ENCODE data around the gene RAB8B. TPM values are rescaled to one million over a fixed set of nuclear protein-coding genes. Genes with fewer than 3 reads are reported as not detected.

Gene RAB8B
- total and polyA plus RNA-seq, 2 of the 13 experiments (the other 11 are each of a cell fraction or from before 2014, with no cell fraction given): 6.8 to 14.2 TPM

- H3K79me2 ChIP-seq (ENCODE audit: insufficient read depth, low read length): no peaks in the 10 kb centered on the region
- DNase-seq (ENCODE audit: low spot score) (no peak), ATAC-seq (no peak), FAIRE-seq (no peak)
- ChIA-PET CTCF (ENCODE audit: low intra/inter-chr PET ratio, low total read pairs) (no interaction called here), POLR2A (no interaction called here)
- H3K27ac ChIP-seq (ENCODE audit: extremely low read length, insufficient read depth, low read length): no peak overlapping the region
- no TSS peak for BruUV-seq (replicated peaks)
- no peaks in the 10 kb centered on the region for H3K9me3 ChIP-seq (ENCODE audit: low read length)
- no peaks in the 10 kb centered on the region for H3K27me3 ChIP-seq (ENCODE audit: control insufficient read depth in 1 of 2, insufficient read depth in 2 of 2, low read length in 2 of 2)
- H3K4me2 ChIP-seq (ENCODE audit: low read depth, low read length): no peak overlapping the region
- H3K4me1 ChIP-seq (ENCODE audit: insufficient read depth, low read length): peaks cover 18% of the 10 kb centered on the region
- in situ Hi-C loops (cut with HindIII; ENCODE audit: extremely low pct_ligation_motif_present, low pct_unique_long_range_greater_than_20kb) (loop anchor here (25.0 kb wide), 1 partner anchor 267 kb away; no protein-coding TSS in a partner anchor), intact Hi-C loops (cut with micrococcal nuclease; ENCODE audit: unreplicated experiment) (no loop called here)
- no peak overlapping the region for H3K9ac ChIP-seq (ENCODE audit: insufficient read depth, low read depth, low read length)
- no peaks in the 10 kb centered on the region for H4K20me1 ChIP-seq (ENCODE audit: insufficient read depth, low read length)
- no peak overlapping the region for H3K4me3 ChIP-seq (replicated peaks in 1 of 3; ENCODE audit: insufficient read depth in 1 of 3, low read depth in 2 of 3, low read length in 3 of 3)
- no peak overlapping the region for H2AFZ ChIP-seq (ENCODE audit: low read length)
- no peaks in the 10 kb centered on the region for H3K36me3 ChIP-seq (replicated peaks in 1 of 2; ENCODE audit: control insufficient read depth in 1 of 2, insufficient read depth in 2 of 2, low read length in 2 of 2)
- no peak for TF ChIP-seq MIER3 (CRISPR knock-in tag; IDR thresholded peaks at IDR 0.05; ENCODE audit: borderline replicate concordance)
- TF ChIP-seq THAP7 (CRISPR knock-in tag; IDR thresholded peaks at IDR 0.05): no peak
- no peak for TF ChIP-seq PHB2 (IDR thresholded peaks at IDR 0.05; ENCODE audit: partially characterized antibody)
- no peak for TF ChIP-seq ZNF362 (CRISPR knock-in tag; IDR thresholded peaks at IDR 0.05; ENCODE audit: borderline replicate concordance)
- no peak for TF ChIP-seq KDM5A (IDR thresholded peaks at IDR 0.05; ENCODE audit: borderline replicate concordance, low read length)
- no peak for TF ChIP-seq GLI4 (CRISPR knock-in tag; IDR thresholded peaks at IDR 0.05; ENCODE audit: borderline replicate concordance)
- no peak for TF ChIP-seq CEBPG (CRISPR knock-in tag; IDR thresholded peaks at IDR 0.05)
- no peak for TF ChIP-seq ATF2 (CRISPR knock-in tag; IDR thresholded peaks at IDR 0.05)
- no peak for TF ChIP-seq ZNF460 (CRISPR knock-in tag; IDR thresholded peaks at IDR 0.05; ENCODE audit: borderline replicate concordance)
- no peak for TF ChIP-seq CSRNP1 (CRISPR knock-in tag; IDR thresholded peaks at IDR 0.05)
- no peak for TF ChIP-seq ZNF12 (CRISPR knock-in tag; IDR thresholded peaks at IDR 0.05)
- TF ChIP-seq ZNF337 (CRISPR knock-in tag; IDR thresholded peaks at IDR 0.05; ENCODE audit: borderline replicate concordance, low read depth): no peak
- TF ChIP-seq IRF9 (CRISPR knock-in tag; IDR thresholded peaks at IDR 0.05; ENCODE audit: borderline replicate concordance): no peak
- no peak for TF ChIP-seq ZNF225 (CRISPR knock-in tag; IDR thresholded peaks at IDR 0.05)
- no peak for TF ChIP-seq AGO2 (optimal IDR thresholded peaks at IDR 0.05; ENCODE audit: low read depth, low read length)
- no peak for TF ChIP-seq ZNF382 (CRISPR knock-in tag; IDR thresholded peaks at IDR 0.05; ENCODE audit: borderline replicate concordance)
- TF ChIP-seq RBM22 (optimal IDR thresholded peaks at IDR 0.05; ENCODE audit: low read length): no peak
- no peak for TF ChIP-seq ZNF3 (CRISPR knock-in tag; IDR thresholded peaks at IDR 0.05)
- no peak for TF ChIP-seq SMAD3 (CRISPR knock-in tag; IDR thresholded peaks at IDR 0.05)
Measured at GRCh38 chr15:63295341-63295740, 105.9 kb downstream of the RAB8B start.

Data from HepG2 (cell line).